Fibroblast of peridontal ligament (primary cell): ENCODE data around the gene DNAH9.

Source experiments
- DNase-seq: peaks from one replicate; pipeline ENCODE4 v3.0.0-alpha.2; 2010; ENCODE audit errors: extremely low read depth

DNAH9 gene

DNA sequence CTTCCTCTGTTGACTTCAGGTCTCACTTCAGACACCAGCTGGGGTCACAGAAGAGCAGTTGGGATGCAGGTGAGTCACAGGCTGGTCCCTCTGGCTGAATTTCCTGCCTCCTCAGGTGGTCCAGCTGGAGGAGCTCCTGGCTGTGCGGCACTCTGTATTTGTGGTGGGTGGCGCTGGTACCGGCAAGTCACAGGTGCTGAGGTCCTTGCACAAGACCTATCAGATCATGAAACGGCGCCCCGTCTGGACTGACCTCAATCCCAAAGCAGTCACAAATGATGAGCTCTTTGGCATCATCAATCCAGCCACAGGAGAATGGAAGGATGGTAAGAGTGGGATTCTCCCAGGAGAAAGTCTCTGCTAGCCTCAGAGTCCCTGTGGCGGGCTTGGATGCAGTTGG lies 149.2 kb downstream of the DNAH9 start:
- DNase-seq = no peak

DNA sequence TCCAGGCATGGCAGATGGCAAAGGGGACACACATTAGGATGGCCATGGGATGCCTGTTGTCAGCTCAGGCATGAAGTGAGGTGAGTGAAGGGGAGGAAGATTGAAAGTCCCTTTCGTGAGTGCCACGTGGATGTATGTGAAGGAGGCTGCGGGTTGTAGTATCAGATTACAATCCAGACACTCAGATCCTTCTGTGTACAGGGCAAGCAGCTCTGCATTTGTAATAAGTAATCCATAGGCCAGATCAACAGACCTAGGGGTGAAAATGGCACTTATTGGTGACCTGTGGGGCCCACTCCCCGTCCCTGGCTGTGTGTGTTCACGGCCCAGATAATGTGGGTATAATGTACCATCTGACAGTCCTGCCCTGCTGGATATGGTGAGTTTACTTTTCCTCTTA lies 159.5 kb downstream of the DNAH9 start:
- DNase-seq = no peak

- no peak for DNase-seq
Measured at GRCh38 chr17:11768106-11768505, 169.8 kb downstream of the DNAH9 start.

DNA sequence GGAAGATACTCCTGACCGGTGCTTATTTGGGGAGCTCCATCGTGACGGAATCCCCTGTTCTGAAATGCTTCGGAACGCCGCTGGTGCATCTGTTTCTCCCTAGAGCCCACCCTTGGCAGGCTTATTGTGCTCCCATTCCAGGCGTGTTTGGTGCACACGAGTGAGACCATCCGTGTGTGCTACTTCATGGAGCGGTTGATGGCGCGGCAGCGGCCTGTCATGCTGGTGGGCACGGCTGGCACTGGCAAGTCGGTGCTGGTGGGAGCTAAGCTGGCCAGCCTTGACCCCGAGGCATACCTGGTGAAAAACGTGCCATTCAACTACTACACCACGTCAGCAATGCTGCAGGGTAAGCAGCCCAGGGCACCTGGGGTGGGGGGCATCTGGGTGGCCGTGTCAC lies 170.7 kb downstream of the DNAH9 start:
- no peak for DNase-seq

DNA sequence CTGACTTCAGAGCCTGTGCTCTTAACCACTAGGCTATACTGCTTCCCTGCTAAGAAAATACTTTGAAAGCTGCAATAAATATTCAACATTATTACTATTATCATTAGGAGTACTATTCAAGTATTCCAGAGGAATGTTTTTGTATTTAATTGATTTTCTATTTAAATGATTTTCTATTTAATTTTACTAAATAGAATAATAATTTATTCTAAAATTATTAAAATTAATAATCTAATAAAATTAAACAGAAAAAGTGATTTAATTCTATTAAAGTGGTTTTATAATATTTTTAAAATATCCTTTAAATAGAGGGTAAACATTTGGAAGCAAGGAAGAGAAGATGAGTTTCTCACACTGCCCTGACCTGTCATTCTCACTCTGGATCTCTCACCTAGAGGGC lies 173.8 kb downstream of the DNAH9 start:
- no peak for DNase-seq

- no peak for DNase-seq
Measured at GRCh38 chr17:11779892-11780291, 181.6 kb downstream of the DNAH9 start.

DNA sequence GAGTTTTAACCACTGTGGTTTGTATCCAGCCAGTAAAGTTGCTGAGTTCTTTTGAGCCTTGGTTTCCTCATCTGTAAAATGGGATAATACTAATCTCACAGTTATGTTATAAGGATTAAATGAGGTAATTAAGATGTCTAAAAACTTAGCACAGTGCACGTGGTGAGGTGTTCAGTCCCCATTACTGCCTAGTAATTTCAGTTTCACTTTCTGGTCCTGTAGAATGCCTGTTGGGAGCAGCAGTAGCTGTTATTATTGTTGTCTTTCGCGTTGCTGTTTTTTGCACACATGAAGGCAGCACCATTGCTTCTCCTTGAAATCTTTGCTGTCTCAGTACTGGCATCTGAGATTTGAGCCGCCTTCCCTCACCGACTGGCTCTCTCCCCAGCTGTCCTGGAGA lies 182.4 kb downstream of the DNAH9 start:
- DNase-seq = no peak

- no peak for DNase-seq
Measured at GRCh38 chr17:11786711-11787438, 188.6 kb downstream of the DNAH9 start.

- DNase-seq = no peak
Measured at GRCh38 chr17:11795906-11796305, 197.6 kb downstream of the DNAH9 start.

DNA sequence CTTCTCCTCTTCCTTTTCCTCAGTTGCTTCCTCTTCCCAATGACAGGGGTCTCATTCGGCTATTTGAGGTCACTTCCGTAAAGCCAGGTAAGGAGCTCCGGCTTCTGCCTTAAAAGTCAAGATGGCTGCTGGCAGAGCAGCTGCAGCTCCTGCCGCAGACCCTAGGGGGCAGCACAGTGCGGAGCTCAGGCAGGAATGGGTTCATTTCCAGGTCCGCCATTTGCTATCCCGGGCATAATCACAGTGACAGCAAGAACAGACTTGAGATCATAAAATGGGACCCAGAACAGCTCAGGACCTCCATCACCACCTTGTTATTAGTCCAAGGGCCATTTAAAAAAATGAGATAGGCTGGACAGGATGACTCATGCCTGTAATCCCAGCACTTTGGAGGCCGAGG lies 199.5 kb downstream of the DNAH9 start:
- DNase-seq = no peak

- no peak for DNase-seq
Measured at GRCh38 chr17:11803231-11803969, 205.1 kb downstream of the DNAH9 start.

- DNase-seq = no peak
Measured at GRCh38 chr17:11805138-11805537, 206.9 kb downstream of the DNAH9 start.

GRCh38 chr17:11805952-11806351 lies 207.7 kb downstream of the DNAH9 start:
- DNase-seq = no peak

GRCh38 chr17:11807606-11808005 lies 209.3 kb downstream of the DNAH9 start:
- no peak for DNase-seq

GRCh38 chr17:11813278-11813677 lies 215.0 kb downstream of the DNAH9 start:
- no peak for DNase-seq

GRCh38 chr17:11813871-11814270 lies 215.6 kb downstream of the DNAH9 start:
- no peak for DNase-seq

DNA sequence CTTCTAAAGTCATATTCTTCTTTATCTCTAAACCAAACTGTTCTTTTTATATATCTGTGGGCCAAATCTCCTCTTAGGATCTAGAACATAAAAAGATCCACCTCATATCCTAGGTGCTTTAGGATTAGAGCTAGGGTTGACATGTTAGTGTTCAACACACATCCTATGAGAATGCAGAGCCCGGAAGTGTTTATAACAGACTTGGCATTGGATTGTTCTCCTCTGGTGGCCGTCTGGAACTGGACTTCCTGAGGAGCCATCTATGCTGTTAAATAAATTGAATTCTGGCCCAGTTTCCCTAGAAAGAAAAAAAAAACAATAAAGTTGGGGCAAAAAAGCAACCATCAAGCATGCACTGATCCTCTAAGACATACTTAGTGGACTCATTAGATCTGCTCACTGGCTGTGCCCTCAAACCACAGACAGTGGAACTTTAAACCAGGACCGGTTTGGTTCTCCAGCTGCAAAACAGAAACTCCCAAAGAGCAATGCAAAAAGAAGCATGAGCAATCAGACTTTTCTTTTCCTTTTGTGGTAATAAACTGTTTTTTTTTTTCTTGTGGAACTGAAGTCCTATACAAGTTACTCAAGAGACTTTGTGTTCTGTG lies 216.5 kb downstream of the DNAH9 start:
- no peak for DNase-seq

GRCh38 chr17:11816409-11816808 lies 218.1 kb downstream of the DNAH9 start:
- no peak for DNase-seq

- DNase-seq = no peak
Measured at GRCh38 chr17:11823862-11824261, 225.6 kb downstream of the DNAH9 start.

DNA sequence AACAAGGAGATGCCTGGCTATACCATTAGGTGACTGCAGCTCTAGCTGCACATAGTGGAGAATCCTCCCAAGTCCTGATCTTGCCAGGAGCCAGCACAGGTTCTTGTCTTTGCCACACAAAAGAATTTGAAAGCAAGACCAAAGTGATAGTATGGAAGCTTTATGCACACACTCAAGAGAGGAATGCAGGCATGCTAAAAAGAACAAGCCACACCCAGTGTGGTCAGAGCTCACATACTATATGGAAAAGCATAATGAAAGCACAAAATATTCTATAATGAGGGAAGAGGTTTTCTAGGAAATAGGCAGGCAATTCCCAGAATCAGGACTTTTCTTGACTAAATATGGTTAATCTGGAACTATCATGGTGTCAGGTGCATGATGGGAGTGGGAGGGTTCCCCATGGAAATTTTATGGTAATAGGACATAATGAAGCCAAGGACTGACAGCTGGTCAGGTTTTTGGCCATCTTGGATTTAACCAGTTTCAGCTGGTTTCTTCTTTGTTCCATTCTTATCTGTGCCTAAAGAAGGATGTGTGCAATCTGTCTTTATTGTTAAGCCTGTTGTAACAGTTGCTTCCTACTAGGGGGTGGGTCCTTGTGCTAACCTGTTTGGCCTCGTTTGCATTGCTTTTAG lies 227.4 kb downstream of the DNAH9 start:
- DNase-seq = no peak

GRCh38 chr17:11832401-11833137 lies 234.3 kb downstream of the DNAH9 start:
- no peak for DNase-seq

GRCh38 chr17:11836508-11836907 lies 238.2 kb downstream of the DNAH9 start:
- no peak for DNase-seq
